ENCODE measurements around the gene NPR3.

NPR3 gene

DNA sequence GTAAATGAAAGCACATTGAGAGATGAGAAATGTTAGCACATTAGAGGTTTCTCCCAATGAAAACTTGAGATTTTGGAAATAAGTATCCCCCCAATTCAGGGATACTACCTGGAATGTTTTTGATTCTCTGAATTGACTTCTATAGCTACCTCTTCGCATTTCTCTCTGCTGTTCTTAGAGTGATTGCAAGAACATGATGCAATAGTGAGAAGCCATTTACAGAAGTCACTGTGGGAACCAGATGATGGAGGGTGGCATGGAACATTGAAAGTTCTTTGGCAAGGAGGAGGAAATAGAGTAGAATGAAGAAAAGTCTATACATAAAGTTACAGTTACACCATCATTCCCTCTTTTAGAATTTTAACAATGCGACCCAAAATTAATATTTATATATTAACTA lies 9.2 kb downstream of the NPR3 start:
- DNase-seq (ENCODE audit: low read depth): no peak
- no peak overlapping the region for H3K4me3 ChIP-seq (ENCODE audit: control insufficient read depth, low read depth, low read length)
- TF ChIP-seq, protein P1, sequence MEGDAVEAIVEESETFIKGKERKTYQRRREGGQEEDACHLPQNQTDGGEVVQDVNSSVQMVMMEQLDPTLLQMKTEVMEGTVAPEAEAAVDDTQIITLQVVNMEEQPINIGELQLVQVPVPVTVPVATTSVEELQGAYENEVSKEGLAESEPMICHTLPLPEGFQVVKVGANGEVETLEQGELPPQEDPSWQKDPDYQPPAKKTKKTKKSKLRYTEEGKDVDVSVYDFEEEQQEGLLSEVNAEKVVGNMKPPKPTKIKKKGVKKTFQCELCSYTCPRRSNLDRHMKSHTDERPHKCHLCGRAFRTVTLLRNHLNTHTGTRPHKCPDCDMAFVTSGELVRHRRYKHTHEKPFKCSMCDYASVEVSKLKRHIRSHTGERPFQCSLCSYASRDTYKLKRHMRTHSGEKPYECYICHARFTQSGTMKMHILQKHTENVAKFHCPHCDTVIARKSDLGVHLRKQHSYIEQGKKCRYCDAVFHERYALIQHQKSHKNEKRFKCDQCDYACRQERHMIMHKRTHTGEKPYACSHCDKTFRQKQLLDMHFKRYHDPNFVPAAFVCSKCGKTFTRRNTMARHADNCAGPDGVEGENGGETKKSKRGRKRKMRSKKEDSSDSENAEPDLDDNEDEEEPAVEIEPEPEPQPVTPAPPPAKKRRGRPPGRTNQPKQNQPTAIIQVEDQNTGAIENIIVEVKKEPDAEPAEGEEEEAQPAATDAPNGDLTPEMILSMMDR (conservative IDR thresholded peaks at IDR 0.05; ENCODE audit: control insufficient read depth, insufficient read depth, low read depth, low read length): no peak

GRCh38 chr5:32721626-32722025 lies 10.5 kb downstream of the NPR3 start:
- DNase-seq (ENCODE audit: low read depth): no peak
- TF ChIP-seq, protein P1 (conservative IDR thresholded peaks at IDR 0.05; ENCODE audit: control insufficient read depth, insufficient read depth, low read depth, low read length): no peak
- H3K4me3 ChIP-seq (ENCODE audit: control insufficient read depth, low read depth, low read length): no peak overlapping the region

GRCh38 chr5:32722957-32723356 lies 11.8 kb downstream of the NPR3 start:
- TF ChIP-seq, protein P1 (conservative IDR thresholded peaks at IDR 0.05; ENCODE audit: control insufficient read depth, insufficient read depth, low read depth, low read length): no peak
- DNase-seq (ENCODE audit: low read depth): no peak
- no peak overlapping the region for H3K4me3 ChIP-seq (ENCODE audit: control insufficient read depth, low read depth, low read length)

GRCh38 chr5:32724526-32724925 lies 13.4 kb downstream of the NPR3 start:
- TF ChIP-seq, protein P1 (conservative IDR thresholded peaks at IDR 0.05; ENCODE audit: control insufficient read depth, insufficient read depth, low read depth, low read length): no peak
- no peak overlapping the region for H3K4me3 ChIP-seq (ENCODE audit: control insufficient read depth, low read depth, low read length)
- DNase-seq (ENCODE audit: low read depth): no peak

DNA sequence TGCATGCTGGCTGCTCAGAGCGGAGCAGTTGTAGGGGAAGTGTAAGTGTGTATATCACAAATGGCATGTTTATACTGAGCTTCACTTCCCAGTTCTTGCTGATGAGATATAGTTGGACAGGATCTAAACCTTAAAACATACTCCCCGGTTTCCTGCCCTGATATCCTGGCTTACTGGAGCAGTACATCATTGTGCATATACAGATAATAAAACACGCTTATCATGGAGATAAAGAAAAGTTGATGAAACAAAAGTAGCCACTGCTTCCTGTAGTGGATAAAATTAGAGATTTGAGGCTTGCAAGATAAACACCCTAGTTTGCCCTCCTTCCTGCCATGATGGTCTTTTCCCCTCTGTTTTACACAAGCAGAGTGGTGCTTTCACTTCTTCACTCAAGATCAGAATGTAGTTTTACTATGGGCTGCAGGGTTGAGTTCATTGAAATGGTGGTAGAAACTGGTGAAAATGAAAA lies 15.0 kb downstream of the NPR3 start:
- no peak overlapping the region for H3K4me3 ChIP-seq (ENCODE audit: control insufficient read depth, low read depth, low read length)
- no peak for DNase-seq (ENCODE audit: low read depth)
- TF ChIP-seq, protein P1 (conservative IDR thresholded peaks at IDR 0.05; ENCODE audit: control insufficient read depth, insufficient read depth, low read depth, low read length): no peak

GRCh38 chr5:32729651-32730050 lies 18.5 kb downstream of the NPR3 start:
- no peak overlapping the region for H3K4me3 ChIP-seq (ENCODE audit: control insufficient read depth, low read depth, low read length)
- DNase-seq (ENCODE audit: low read depth): no peak
- TF ChIP-seq, protein P1 (conservative IDR thresholded peaks at IDR 0.05; ENCODE audit: control insufficient read depth, insufficient read depth, low read depth, low read length): no peak
